ENCODE results near the gene SLC10A6.

The SLC10A6 gene

DNA sequence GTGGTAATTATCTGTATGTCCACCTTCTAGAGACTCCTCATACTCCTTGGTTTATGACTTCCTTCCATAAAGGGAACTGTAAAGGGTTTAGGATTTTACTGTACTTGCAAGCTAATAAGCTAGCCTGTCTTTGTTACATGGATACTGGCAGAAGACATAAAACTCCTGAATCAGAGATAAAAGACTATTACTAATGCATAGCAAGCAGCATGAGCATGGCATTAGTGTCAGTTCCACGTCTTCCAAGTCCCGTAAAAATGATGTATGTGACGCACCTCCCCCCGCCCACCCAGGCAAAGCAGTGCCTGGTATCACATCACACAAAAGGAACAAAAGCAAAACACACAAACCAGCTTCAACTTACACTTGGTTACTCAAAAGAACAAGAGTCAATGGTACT lies 71.0 kb downstream of the SLC10A6 start:
- DNase-seq (ENCODE audit: low spot score), result no peak

DNA sequence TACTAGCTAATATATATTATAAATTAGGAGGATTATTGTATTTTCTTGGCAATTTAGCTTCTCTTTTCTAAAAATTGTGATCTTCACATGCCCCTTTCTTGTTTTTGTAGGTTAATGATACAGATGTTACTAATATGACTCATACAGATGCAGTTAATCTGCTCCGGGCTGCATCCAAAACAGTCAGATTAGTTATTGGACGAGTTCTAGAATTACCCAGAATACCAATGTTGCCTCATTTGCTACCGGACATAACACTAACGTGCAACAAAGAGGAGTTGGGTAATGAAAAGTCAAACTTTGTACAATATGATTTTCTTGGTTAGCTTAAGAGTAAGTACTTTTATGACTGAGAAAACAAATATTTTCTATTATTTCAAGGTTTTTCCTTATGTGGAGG lies 74.1 kb downstream of the SLC10A6 start:
- DNase-seq (ENCODE audit: low spot score), result no peak

Measured in CD4-positive, alpha-beta T cell treated with Interleukin-6 at 100 ng/mL for 8 hours (primary cell).